Stimulated activated memory B cell treated with anti-CD40 and anti-IgM and Interleukin-4, amounts not matched to agents 10 μg/mL and 1 μg/mL and 100 μg/mL, for 72 hours (primary cell): ENCODE data around the gene RAPGEF2.
"Not testable (repeated sequence)": the region's sequence is repeated elsewhere in the genome, so short reads cannot be mapped to it uniquely, and the experiment has no call there.

Experiments used
- ATAC-seq: fragments of 150-1000 bp; cut with Tn5 transposase; 2 replicates; pipeline ENCODE4 v1.10.0; 2021
- H3K27ac Mint-ChIP-seq: one replicate; pipeline ENCODE4 v1.8.0; 2022; ENCODE audit warnings: mild to moderate bottlenecking, mixed read lengths
- H3K27me3 Mint-ChIP-seq: one replicate; pipeline ENCODE4 v1.8.0; 2022; ENCODE audit warnings: mixed read lengths
- H3K36me3 Mint-ChIP-seq: one replicate; pipeline ENCODE4 v1.8.0; 2022; ENCODE audit warnings: mixed read lengths
- H3K4me1 Mint-ChIP-seq: one replicate; pipeline ENCODE4 v1.8.0; 2022; ENCODE audit warnings: mixed read lengths
- H3K4me3 Mint-ChIP-seq: one replicate; pipeline ENCODE4 v1.8.0; 2022; ENCODE audit warnings: mild to moderate bottlenecking, moderate library complexity, mixed read lengths
- H3K9me3 Mint-ChIP-seq: one replicate; pipeline ENCODE4 v1.8.0; 2022; ENCODE audit warnings: mixed read lengths

Gene RAPGEF2

GRCh38 chr4:159111416-159111815 is 8.5 kb downstream of the RAPGEF2 start:
- Mint-ChIP-seq H3K27me3 (no peaks in the 10 kb centered on the region), H3K9me3 (peaks cover 2% of the 10 kb centered on the region), H3K4me1 (peaks cover 32% of the 10 kb centered on the region), H3K27ac (no peak overlapping the region), H3K36me3 (no peaks in the 10 kb centered on the region), H3K4me3 (no peak overlapping the region)
- ATAC-seq: no peak

- H3K27ac Mint-ChIP-seq, H3K36me3 Mint-ChIP-seq: not testable (repeated sequence)
These were observed 10.5 kb downstream of the RAPGEF2 start for GRCh38 chr4:159113366-159113765.

GRCh38 chr4:159116098-159116497 is 13.2 kb downstream of the RAPGEF2 start:
- not testable (repeated sequence) for ATAC-seq, H3K27me3 Mint-ChIP-seq, H3K9me3 Mint-ChIP-seq, H3K4me3 Mint-ChIP-seq, H3K27ac Mint-ChIP-seq, H3K36me3 Mint-ChIP-seq
- peaks cover 27% of the 10 kb centered on the region for H3K4me1 Mint-ChIP-seq

More at GRCh38 chr4:159113366-159113765, 10.5 kb downstream of the RAPGEF2 start:
- H3K4me1 Mint-ChIP-seq: peaks cover 26% of the 10 kb centered on the region
- ATAC-seq, H3K4me3 Mint-ChIP-seq, H3K9me3 Mint-ChIP-seq, H3K27me3 Mint-ChIP-seq: not testable (repeated sequence)

- H3K36me3 Mint-ChIP-seq, H3K9me3 Mint-ChIP-seq, H3K27me3 Mint-ChIP-seq, H3K27ac Mint-ChIP-seq, H3K4me3 Mint-ChIP-seq, ATAC-seq: not testable (repeated sequence)
- H3K4me1 Mint-ChIP-seq: peaks cover 27% of the 10 kb centered on the region
These were observed 13.8 kb downstream of the RAPGEF2 start for GRCh38 chr4:159116693-159117092.

GRCh38 chr4:159117564-159117963 is 14.7 kb downstream of the RAPGEF2 start:
- no peak overlapping the region for H3K4me3 Mint-ChIP-seq
- peaks cover 2% of the 10 kb centered on the region for H3K9me3 Mint-ChIP-seq
- no peaks in the 10 kb centered on the region for H3K36me3 Mint-ChIP-seq
- H3K27ac Mint-ChIP-seq: no peak overlapping the region
- no peak for ATAC-seq
- no peaks in the 10 kb centered on the region for H3K27me3 Mint-ChIP-seq
- peaks cover 20% of the 10 kb centered on the region for H3K4me1 Mint-ChIP-seq

GRCh38 chr4:159117968-159118367 is 15.1 kb downstream of the RAPGEF2 start:
- ATAC-seq: no peak
- H3K27ac Mint-ChIP-seq: no peak overlapping the region
- no peaks in the 10 kb centered on the region for H3K36me3 Mint-ChIP-seq
- H3K9me3 Mint-ChIP-seq: peaks cover 2% of the 10 kb centered on the region
- H3K4me1 Mint-ChIP-seq: peaks cover 22% of the 10 kb centered on the region
- no peak overlapping the region for H3K4me3 Mint-ChIP-seq
- no peaks in the 10 kb centered on the region for H3K27me3 Mint-ChIP-seq

- Mint-ChIP-seq H3K27ac (no peak overlapping the region), H3K36me3 (no peaks in the 10 kb centered on the region), H3K4me3 (no peak overlapping the region), H3K27me3 (no peaks in the 10 kb centered on the region), H3K4me1 (peaks cover 27% of the 10 kb centered on the region), H3K9me3 (no peaks in the 10 kb centered on the region)
- ATAC-seq: no peak
These were observed 18.5 kb downstream of the RAPGEF2 start for GRCh38 chr4:159121371-159121770.

GRCh38 chr4:159126716-159127115 is 23.8 kb downstream of the RAPGEF2 start:
- no peak overlapping the region for H3K27ac Mint-ChIP-seq
- H3K4me1 Mint-ChIP-seq: peaks cover 31% of the 10 kb centered on the region
- no peaks in the 10 kb centered on the region for H3K36me3 Mint-ChIP-seq
- H3K4me3 Mint-ChIP-seq: no peak overlapping the region
- no peaks in the 10 kb centered on the region for H3K27me3 Mint-ChIP-seq
- no peaks in the 10 kb centered on the region for H3K9me3 Mint-ChIP-seq
- no peak for ATAC-seq

GRCh38 chr4:159127745-159128518 is 25.1 kb downstream of the RAPGEF2 start:
- Mint-ChIP-seq H3K36me3 (no peaks in the 10 kb centered on the region), H3K27ac (no peak overlapping the region), H3K4me3 (no peak overlapping the region), H3K9me3 (no peaks in the 10 kb centered on the region), H3K4me1 (peaks cover 39% of the 10 kb centered on the region), H3K27me3 (no peaks in the 10 kb centered on the region)
- ATAC-seq: no peak

- peaks cover 5% of the 10 kb centered on the region for H3K36me3 Mint-ChIP-seq
- no peak overlapping the region for H3K27ac Mint-ChIP-seq
- ATAC-seq: no peak
- H3K9me3 Mint-ChIP-seq: no peaks in the 10 kb centered on the region
- H3K4me1 Mint-ChIP-seq: peaks cover 44% of the 10 kb centered on the region
- H3K4me3 Mint-ChIP-seq: no peak overlapping the region
- H3K27me3 Mint-ChIP-seq: no peaks in the 10 kb centered on the region
These were observed 27.1 kb downstream of the RAPGEF2 start for GRCh38 chr4:159129814-159130550.

- Mint-ChIP-seq H3K9me3 (no peaks in the 10 kb centered on the region), H3K27ac (no peak overlapping the region), H3K36me3 (peaks cover 5% of the 10 kb centered on the region), H3K4me1 (peaks cover 43% of the 10 kb centered on the region), H3K4me3 (no peak overlapping the region), H3K27me3 (no peaks in the 10 kb centered on the region)
- no peak for ATAC-seq
These were observed 28.7 kb downstream of the RAPGEF2 start for GRCh38 chr4:159131564-159131963.

GRCh38 chr4:159134429-159134828 is 31.6 kb downstream of the RAPGEF2 start:
- ATAC-seq: no peak
- Mint-ChIP-seq H3K9me3 (no peaks in the 10 kb centered on the region), H3K36me3 (peaks cover 5% of the 10 kb centered on the region), H3K4me1 (peaks cover 52% of the 10 kb centered on the region), H3K27me3 (no peaks in the 10 kb centered on the region), H3K27ac (no peak overlapping the region), H3K4me3 (no peak overlapping the region)

- H3K27ac Mint-ChIP-seq: no peak overlapping the region
These were observed 34.3 kb downstream of the RAPGEF2 start for GRCh38 chr4:159137176-159137575.

GRCh38 chr4:159138436-159138835 is 35.6 kb downstream of the RAPGEF2 start:
- no peak for ATAC-seq
- H3K4me1 Mint-ChIP-seq: peaks cover 45% of the 10 kb centered on the region

More at GRCh38 chr4:159137176-159137575, 34.3 kb downstream of the RAPGEF2 start:
- no peak overlapping the region for H3K4me3 Mint-ChIP-seq
- H3K36me3 Mint-ChIP-seq: peaks cover 5% of the 10 kb centered on the region
- peaks cover 48% of the 10 kb centered on the region for H3K4me1 Mint-ChIP-seq
- H3K9me3 Mint-ChIP-seq: no peaks in the 10 kb centered on the region
- ATAC-seq: no peak
- H3K27me3 Mint-ChIP-seq: no peaks in the 10 kb centered on the region

GRCh38 chr4:159141193-159141592 is 38.3 kb downstream of the RAPGEF2 start:
- no peaks in the 10 kb centered on the region for H3K36me3 Mint-ChIP-seq
- peaks cover 38% of the 10 kb centered on the region for H3K4me1 Mint-ChIP-seq
- no peaks in the 10 kb centered on the region for H3K9me3 Mint-ChIP-seq
- ATAC-seq: no peak
- H3K27me3 Mint-ChIP-seq: no peaks in the 10 kb centered on the region
- H3K27ac Mint-ChIP-seq: no peak overlapping the region
- H3K4me3 Mint-ChIP-seq: no peak overlapping the region

More at GRCh38 chr4:159138436-159138835, 35.6 kb downstream of the RAPGEF2 start:
- Mint-ChIP-seq H3K27ac (no peak overlapping the region), H3K27me3 (no peaks in the 10 kb centered on the region), H3K9me3 (no peaks in the 10 kb centered on the region), H3K36me3 (peaks cover 5% of the 10 kb centered on the region), H3K4me3 (no peak overlapping the region)

GRCh38 chr4:159142241-159142640 is 39.4 kb downstream of the RAPGEF2 start:
- Mint-ChIP-seq H3K4me3 (no peak overlapping the region), H3K27ac (no peak overlapping the region), H3K27me3 (no peaks in the 10 kb centered on the region), H3K9me3 (no peaks in the 10 kb centered on the region), H3K4me1 (peaks cover 31% of the 10 kb centered on the region), H3K36me3 (no peaks in the 10 kb centered on the region)
- ATAC-seq: no peak
